Prostate gland (tissue), 2 donors: Measurements from ENCODE around the gene TMEM186. TPM values are rescaled to one million over a fixed set of nuclear protein-coding genes. Genes with fewer than 3 reads are reported as not detected.

Source experiments
- DNase-seq: peaks from one replicate; pipeline ENCODE4 v3.0.0-alpha.2; 2019; ENCODE audit warnings: low spot score
- H3K27ac ChIP-seq, 2 donors: fragments of 200-600 bp; sonication (generic); 2 replicates each; pipeline ENCODE4 v1.5.1; 2017 to 2019
- H3K27me3 ChIP-seq: fragments of 200-600 bp; sonication (generic); replicated peaks from 2 replicates; pipeline ENCODE4 v1.5.1; 2019; ENCODE audit not compliant: insufficient read depth
- H3K36me3 ChIP-seq, 2 donors: fragments of 200-600 bp; sonication (generic); 1 replicate in 1 of 2; 2 replicates in 1 of 2; pipeline versions ENCODE4 v1.5.1 to v1.8.1; 2017 to 2019
- H3K4me1 ChIP-seq: fragments of 200-600 bp; sonication (generic); replicated peaks from 2 replicates; pipeline ENCODE4 v1.5.1; 2019
- H3K4me3 ChIP-seq, 2 donors: fragments of 200-600 bp; sonication (generic); 2 replicates each; pipeline ENCODE4 v1.5.1; 2017 to 2019
- H3K9me3 ChIP-seq: fragments of 200-600 bp; sonication (generic); 2 replicates; pipeline ENCODE4 v1.5.1; 2017
- CTCF ChIP-seq, 4 experiments: fragments of 200-600 bp in 2 of 4; fragments of 450-650 bp in 2 of 4; sonication (generic) in 2 of 4; IDR thresholded peaks; 1 replicate in 3 of 4; 2 replicates in 1 of 4; pipeline ENCODE4 v1.5.1; 2016 to 2019; ENCODE audit warnings: antibody characterized with exemption in 4 of 4, mild to moderate bottlenecking in 2 of 4, moderate library complexity in 2 of 4
- POLR2A ChIP-seq: fragments of 450-650 bp; IDR thresholded peaks from one replicate; pipeline ENCODE4 v1.6.1; 2016; ENCODE audit warnings: antibody characterized with exemption, mild to moderate bottlenecking
- POLR2AphosphoS5 ChIP-seq: sonication (generic); formaldehyde crosslinking; IDR thresholded peaks from one replicate; pipeline ENCODE4 v1.6.1; 2017; ENCODE audit warnings: antibody characterized with exemption
- WGBS: methylation state at CpG from one replicate; pipeline ENCODE4 v1.1.5; 2018; 5-methylcytosine and 5-hydroxymethylcytosine counted together
- intact Hi-C: fragments of 100-400 bp; cut with DNase I; formaldehyde crosslinking; loops from one replicate; pipeline ENCODE4 v1.14.2; 2022
- total RNA-seq, 2 donors: library from RNA; depleted of rRNA; stranded (reverse); fragments of >200 nt; gene quantifications; one replicate each; pipeline ENCODE4 v1.1.0, GENCODE V29; 2016

TMEM186 gene
- total RNA-seq, 2 donors from 2014 or later = 7.2 to 10.1 TPM

- Histone ChIP-seq H3K9me3 (no peaks in the 10 kb centered on the region), H3K4me1 (no peaks in the 10 kb centered on the region), H3K27ac (no peak overlapping the region), H3K4me3 (no peak overlapping the region), H3K36me3 (peaks cover 0 to 10% of the 10 kb centered on the region in 2 donors), H3K27me3 (no peaks in the 10 kb centered on the region)
- no peak for TF ChIP-seq CTCF (IDR thresholded peaks at IDR 0.05)
- no peak for TF ChIP-seq POLR2A
- intact Hi-C loops = no loop called here
- no peak for DNase-seq
- 85% methylated on average over 3 of the region's 3 CpGs for WGBS
Measured at GRCh38 chr16:8822403-8822802, 25.0 kb upstream of the TMEM186 start.

DNA sequence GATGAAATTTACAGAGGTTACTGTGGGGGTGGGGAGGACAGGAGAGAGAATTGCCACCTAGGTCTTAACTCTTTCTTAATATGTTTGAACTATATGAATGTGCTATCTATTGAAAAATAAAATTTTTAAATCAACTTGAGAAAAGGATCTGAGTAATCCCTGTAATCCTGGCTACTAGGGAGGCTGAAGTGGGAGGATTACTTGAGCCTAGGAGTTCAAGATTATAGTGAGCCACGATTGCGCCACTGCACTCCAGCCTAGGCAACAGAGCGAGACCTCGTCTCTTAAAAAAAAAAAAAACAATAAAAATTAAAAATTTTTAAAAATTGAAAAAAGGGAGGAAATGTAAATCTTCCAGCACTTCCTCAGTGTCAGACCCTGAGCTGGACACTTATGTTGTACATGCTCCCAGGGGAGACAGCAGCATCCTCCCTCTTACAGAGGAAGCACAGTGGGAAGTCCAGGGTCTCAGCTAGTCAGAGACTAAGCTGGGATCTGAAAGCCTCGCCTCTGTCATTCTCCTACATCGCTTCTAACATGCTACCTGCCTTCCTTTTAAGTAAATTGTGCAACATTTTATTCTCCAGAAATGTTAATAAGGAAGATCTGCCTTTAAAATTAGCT, 22.1 kb upstream of the TMEM186 start:
- Histone ChIP-seq H3K4me3 (no peak overlapping the region), H3K9me3 (no peaks in the 10 kb centered on the region), H3K36me3 (peaks cover 0 to 10% of the 10 kb centered on the region in 2 donors), H3K4me1 (no peaks in the 10 kb centered on the region), H3K27me3 (no peaks in the 10 kb centered on the region), H3K27ac (no peak overlapping the region)
- intact Hi-C loops = no loop called here
- 87% methylated on average over 6 of the region's 6 CpGs for WGBS
- no peak for DNase-seq
- no peak for TF ChIP-seq POLR2AphosphoS5
- no peak for TF ChIP-seq POLR2A
- no peak for TF ChIP-seq CTCF (IDR thresholded peaks at IDR 0.05)

DNA sequence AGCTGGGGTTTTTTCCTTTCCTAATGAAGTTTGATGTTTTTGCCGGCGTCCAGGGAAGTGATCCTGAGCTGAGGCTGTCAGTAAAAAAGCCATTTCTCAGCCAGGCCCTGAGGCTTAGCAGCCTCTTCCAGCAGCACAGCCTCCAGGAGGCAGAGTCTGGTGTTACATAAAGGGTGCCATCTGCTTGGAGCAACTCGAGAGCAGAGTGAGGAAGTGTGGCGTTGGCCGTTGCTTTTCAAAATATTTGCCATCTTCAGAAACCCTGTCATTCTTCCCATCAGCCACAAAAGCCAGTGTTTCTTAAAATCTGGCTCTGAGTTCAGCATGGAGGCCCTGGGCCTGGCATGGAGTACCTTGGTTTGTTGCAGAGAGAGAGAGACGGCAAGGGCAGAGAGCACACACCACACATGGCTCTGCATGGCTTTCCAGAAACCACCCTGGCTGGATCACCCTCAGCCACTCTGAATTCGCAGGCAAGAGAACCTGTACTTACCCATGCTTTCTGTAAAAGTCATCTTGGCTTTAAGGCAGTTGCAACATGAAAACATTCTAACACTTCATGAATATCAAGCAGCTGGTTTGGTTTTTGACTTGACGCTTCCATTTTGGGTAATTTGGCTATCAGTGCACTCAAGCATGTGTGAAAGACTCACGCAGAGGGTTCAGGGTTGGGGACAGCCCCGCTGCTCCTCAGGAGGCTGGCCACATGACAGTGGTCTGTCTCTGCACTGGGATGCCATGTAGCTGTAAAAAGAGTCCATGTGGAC, 21.2 kb upstream of the TMEM186 start:
- Histone ChIP-seq H3K9me3 (no peaks in the 10 kb centered on the region), H3K27me3 (no peaks in the 10 kb centered on the region), H3K36me3 (peaks cover 0 to 10% of the 10 kb centered on the region in 2 donors), H3K4me3 (no peak overlapping the region), H3K4me1 (no peaks in the 10 kb centered on the region), H3K27ac (no peak overlapping the region)
- DNase-seq = no peak
- intact Hi-C loops = no loop called here
- 78% methylated on average over 10 of the region's 10 CpGs for WGBS
- TF ChIP-seq POLR2A = no peak
- no peak for TF ChIP-seq POLR2AphosphoS5
- TF ChIP-seq CTCF (IDR thresholded peaks at IDR 0.05) = no peak

DNA sequence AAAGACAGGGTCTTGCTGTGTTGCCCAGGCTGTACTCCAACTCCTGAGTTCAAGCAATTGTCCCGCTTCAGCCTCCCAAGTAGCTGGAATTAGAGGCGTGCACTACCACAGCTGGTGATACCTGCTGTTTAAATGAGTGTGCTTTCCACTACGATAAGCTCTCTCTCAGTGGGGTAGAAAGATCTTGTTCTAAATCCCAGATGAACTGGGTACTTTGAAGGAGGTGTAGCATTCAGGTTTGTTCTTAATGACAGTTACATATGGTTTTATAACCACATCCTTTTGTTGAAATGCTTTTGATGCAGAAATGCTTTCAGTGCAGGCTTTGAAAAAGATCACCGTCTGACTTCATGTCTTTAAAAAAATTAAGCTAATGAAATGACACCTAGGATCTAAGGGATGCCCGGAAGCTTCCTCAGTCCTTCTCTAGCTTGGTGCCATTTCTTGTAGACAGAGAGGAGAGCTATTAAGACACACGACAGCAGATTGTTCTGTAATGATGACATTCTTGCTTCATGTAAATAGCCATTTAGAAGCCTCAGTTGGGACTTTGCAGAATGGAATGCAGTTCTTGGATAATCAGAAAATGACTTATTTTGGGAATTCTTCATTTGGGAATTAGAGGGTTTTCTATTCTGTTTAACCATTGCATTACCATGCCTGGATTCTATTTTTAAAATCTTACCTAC, 19.7 kb upstream of the TMEM186 start:
- DNase-seq = no peak
- H3K4me1 ChIP-seq = no peaks in the 10 kb centered on the region
- H3K27ac ChIP-seq = no peak overlapping the region
- peaks cover 0 to 20% of the 10 kb centered on the region in 2 donors for H3K36me3 ChIP-seq
- intact Hi-C loops = no loop called here
- H3K27me3 ChIP-seq = no peaks in the 10 kb centered on the region
- WGBS = 81% methylated on average over 6 of the region's 6 CpGs
- H3K9me3 ChIP-seq = no peaks in the 10 kb centered on the region
- TF ChIP-seq POLR2AphosphoS5 (no peak), POLR2A (no peak)
- H3K4me3 ChIP-seq = no peak overlapping the region

- H3K4me3 ChIP-seq = no peak overlapping the region
- no peak overlapping the region for H3K27ac ChIP-seq
- H3K27me3 ChIP-seq = no peaks in the 10 kb centered on the region
- peaks cover 0 to 24% of the 10 kb centered on the region in 2 donors for H3K36me3 ChIP-seq
- no peaks in the 10 kb centered on the region for H3K9me3 ChIP-seq
- intact Hi-C loops = no loop called here
- no peak for DNase-seq
- TF ChIP-seq POLR2AphosphoS5 (no peak), CTCF (IDR thresholded peaks at IDR 0.05) (no peak), POLR2A (no peak)
- WGBS = 89% methylated on average over 14 of the region's 14 CpGs
- no peaks in the 10 kb centered on the region for H3K4me1 ChIP-seq
Measured at GRCh38 chr16:8814095-8814806, 16.8 kb upstream of the TMEM186 start.
